Putamen (tissue), 1 donor: ENCODE measurements around the gene AGTPBP1.

Source experiments
- DNase-seq: peaks from one replicate; pipeline ENCODE4 v3.0.0-alpha.2; 2016; ENCODE audit warnings: low spot score

AGTPBP1 gene

DNA sequence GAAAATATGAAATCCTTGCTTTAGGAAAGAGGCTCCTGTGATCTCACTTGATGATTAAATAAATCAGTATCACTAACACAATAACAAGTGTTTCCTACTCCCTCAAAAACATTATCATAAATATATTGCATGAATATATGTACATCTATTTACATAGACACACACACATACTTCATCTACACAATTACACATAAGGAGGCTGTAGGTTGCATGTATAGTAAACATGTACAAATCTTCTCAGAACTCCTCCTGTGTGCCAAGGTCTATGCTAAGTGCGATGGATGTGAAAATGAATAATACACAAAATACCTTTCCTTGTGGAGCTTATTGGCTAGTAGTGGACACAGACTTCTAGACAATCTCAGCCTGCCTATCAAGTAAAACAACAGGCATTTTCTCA lies 239.9 kb downstream of the AGTPBP1 start:
- no peak for DNase-seq

DNA sequence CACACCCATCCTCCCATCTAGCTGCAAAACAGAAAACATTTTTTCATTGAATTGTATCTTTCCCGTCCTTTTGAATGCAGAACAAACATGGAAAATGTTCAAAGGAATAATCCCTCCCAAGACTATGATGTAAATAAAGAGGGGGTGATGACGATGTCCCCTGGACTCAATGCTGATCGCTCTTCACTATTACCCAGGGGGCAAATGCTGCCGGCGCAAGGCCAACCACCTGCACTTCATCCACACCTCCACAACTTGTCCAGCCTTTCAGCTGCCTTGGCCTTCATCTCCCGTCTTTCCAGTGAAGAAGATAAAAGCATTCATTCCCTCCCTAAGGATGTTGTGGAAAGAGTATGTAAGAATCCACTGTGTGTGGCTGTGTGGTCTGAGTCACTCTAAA lies 240.3 kb downstream of the AGTPBP1 start:
- no peak for DNase-seq
